ENCODE results near the gene GSG1. TPM values are rescaled to one million over a fixed set of nuclear protein-coding genes. Genes with fewer than 3 reads are reported as not detected.
"Not testable (repeated sequence)": the region's sequence is repeated elsewhere in the genome, so short reads cannot be mapped to it uniquely, and the experiment has no call there.

The GSG1 gene
- total RNA-seq, 3 donors from 2014 or later: not detected

DNA sequence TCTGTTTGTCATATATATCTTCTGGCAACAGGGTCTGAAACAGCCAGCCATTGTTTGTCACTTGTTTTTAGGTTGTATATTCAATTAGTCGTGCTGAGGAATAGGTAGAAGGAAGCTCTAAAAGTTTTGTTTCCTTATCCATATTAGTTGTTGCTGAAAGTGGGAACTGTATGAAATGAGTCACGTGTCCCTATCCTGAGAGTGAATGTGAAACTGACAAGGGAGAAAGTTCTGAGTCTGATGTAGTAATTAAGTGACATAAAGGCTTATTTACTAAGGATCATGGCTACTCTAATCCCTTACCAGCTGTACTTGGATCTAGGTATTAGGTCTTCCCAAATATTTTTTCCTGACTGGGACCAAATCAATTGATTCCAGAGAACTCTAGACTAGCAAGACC, 42.9 kb downstream of the GSG1 start:
- Histone ChIP-seq H3K4me1 (ENCODE audit: low read depth) (no peaks in the 10 kb centered on the region), H3K4me3 (no peak overlapping the region), H3K9me3 (no peaks in the 10 kb centered on the region), H3K36me3 (ENCODE audit: low read depth) (no peaks in the 10 kb centered on the region)
- TF ChIP-seq, protein P1, sequence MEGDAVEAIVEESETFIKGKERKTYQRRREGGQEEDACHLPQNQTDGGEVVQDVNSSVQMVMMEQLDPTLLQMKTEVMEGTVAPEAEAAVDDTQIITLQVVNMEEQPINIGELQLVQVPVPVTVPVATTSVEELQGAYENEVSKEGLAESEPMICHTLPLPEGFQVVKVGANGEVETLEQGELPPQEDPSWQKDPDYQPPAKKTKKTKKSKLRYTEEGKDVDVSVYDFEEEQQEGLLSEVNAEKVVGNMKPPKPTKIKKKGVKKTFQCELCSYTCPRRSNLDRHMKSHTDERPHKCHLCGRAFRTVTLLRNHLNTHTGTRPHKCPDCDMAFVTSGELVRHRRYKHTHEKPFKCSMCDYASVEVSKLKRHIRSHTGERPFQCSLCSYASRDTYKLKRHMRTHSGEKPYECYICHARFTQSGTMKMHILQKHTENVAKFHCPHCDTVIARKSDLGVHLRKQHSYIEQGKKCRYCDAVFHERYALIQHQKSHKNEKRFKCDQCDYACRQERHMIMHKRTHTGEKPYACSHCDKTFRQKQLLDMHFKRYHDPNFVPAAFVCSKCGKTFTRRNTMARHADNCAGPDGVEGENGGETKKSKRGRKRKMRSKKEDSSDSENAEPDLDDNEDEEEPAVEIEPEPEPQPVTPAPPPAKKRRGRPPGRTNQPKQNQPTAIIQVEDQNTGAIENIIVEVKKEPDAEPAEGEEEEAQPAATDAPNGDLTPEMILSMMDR (IDR thresholded peaks at IDR 0.05): no peak
- DNase-seq (no peak), ATAC-seq (peak; percentile 24)
- intact Hi-C loops (cut with DNase I, micrococcal nuclease): no loop called here

DNA sequence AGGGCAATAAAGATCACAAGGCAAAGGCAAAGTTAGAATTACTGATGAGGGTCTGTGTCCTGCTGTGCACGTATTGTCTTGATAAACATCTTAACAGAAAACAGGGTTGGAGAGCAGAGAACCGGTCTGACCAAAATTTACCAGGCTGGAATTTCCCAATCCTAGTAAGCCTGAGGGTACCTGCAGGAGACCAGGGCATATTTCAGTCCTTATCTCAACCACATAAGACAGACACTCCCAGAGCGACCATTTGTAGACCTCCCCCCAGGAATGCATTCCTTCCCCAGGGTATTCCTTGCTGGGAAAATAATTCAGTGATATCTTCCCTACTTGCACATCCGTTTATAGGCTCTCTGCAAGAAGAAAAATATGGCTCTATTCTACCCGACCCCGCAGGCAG, 49.9 kb downstream of the GSG1 start:
- ATAC-seq; DNase-seq; intact Hi-C loops (cut with DNase I, micrococcal nuclease); H3K36me3 ChIP-seq (ENCODE audit: low read depth); H3K4me3 ChIP-seq; H3K4me1 ChIP-seq (ENCODE audit: low read depth): not testable (repeated sequence)
- peaks cover 13% of the 10 kb centered on the region for H3K9me3 ChIP-seq

DNA sequence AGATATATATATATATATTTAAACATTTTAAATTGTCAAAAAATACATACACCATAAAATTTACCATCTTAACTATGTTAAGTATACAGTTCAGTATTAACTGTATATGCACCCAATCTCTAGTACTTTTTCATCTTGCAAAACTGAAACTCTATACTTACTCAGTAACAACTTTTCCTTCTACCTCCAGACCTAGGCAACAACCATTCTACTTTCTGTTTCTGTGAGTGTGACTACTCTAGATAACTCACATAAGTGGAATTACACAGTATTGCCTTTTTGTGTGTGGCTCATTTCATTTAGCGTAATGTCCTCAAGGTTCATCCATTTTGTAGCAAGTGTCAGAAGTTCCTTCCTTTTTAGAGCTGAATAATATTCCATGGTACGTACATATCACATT, 51.0 kb downstream of the GSG1 start:
- TF ChIP-seq, protein P1 (IDR thresholded peaks at IDR 0.05): no peak
- Histone ChIP-seq H3K4me3 (no peak overlapping the region), H3K4me1 (ENCODE audit: low read depth) (no peaks in the 10 kb centered on the region), H3K36me3 (ENCODE audit: low read depth) (no peaks in the 10 kb centered on the region), H3K9me3 (peaks cover 13% of the 10 kb centered on the region)
- ATAC-seq (no peak), DNase-seq (no peak)
- intact Hi-C loops (cut with DNase I, micrococcal nuclease): no loop called here

DNA sequence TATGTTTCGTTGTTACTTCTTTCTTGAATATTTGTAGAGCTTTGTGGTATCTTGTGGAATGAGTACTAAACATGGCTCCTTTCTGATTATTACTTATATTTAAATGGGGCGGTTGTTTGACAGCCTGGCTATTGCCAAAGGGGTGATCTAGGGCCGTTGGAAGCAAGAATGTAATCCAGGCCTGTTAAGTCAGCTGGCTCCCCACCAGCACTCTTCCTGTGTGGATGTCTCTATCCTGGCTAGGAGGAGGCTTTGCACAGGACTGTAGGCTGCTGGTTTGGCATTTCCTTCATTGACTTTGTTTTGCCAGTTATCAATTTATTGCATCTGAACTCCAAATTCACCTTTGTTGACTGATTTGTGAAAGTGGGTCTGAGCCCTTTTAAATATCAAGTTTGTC, 53.7 kb downstream of the GSG1 start:
- intact Hi-C loops (cut with DNase I, micrococcal nuclease): no loop called here
- DNase-seq (no peak), ATAC-seq (no peak)
- no peak overlapping the region for H3K4me3 ChIP-seq
- no peaks in the 10 kb centered on the region for H3K4me1 ChIP-seq (ENCODE audit: low read depth)
- H3K9me3 ChIP-seq: peaks cover 13% of the 10 kb centered on the region
- H3K36me3 ChIP-seq (ENCODE audit: low read depth): no peaks in the 10 kb centered on the region
- TF ChIP-seq, protein P1 (IDR thresholded peaks at IDR 0.05): no peak

DNA sequence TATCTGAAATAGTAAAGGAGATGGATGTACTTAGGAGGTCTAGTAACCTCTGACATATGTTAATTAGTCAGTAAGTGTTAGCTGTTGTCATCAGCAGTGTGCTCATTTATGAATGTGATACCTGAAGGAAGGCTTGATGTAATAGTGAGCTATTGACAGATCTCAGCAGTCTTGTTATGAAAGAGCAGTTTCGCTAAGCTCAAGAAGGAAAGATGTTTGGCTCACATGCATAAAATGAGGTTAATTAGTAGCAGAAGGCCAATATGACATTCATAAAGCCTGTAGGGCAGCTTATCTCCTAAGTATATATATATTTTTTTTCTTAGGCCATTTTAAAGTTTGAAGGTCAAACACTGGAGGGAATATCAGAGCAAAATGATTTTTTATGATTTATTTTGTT, 56.5 kb downstream of the GSG1 start:
- H3K36me3 ChIP-seq (ENCODE audit: low read depth): no peaks in the 10 kb centered on the region
- H3K4me3 ChIP-seq: no peak overlapping the region
- DNase-seq: no peak
- peak; percentile 89 for ATAC-seq
- intact Hi-C loops (cut with DNase I, micrococcal nuclease): no loop called here
- TF ChIP-seq, protein P1 (IDR thresholded peaks at IDR 0.05): peak; percentile 13
- H3K9me3 ChIP-seq: no peaks in the 10 kb centered on the region
- no peaks in the 10 kb centered on the region for H3K4me1 ChIP-seq (ENCODE audit: low read depth)

DNA sequence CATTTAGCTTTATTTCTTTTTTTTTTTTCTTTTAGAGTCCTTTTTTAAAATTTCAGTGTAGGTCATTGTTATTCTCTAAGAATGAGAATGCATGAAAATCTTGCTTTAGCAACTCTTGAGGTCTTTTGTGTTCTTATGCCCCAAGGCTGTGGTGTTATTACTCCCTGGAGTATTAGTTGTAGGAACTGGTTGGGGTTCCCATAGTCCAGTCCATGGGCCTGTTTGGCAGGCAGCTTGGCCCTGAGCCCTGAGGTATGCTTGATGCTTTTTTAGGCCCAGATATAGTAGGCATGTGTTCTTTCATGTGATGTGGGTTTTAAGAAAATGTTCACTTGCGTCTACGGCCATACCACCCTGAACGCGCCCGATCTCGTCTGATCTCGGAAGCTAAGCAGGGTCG, 57.7 kb downstream of the GSG1 start:
- DNase-seq (no peak), ATAC-seq (no peak)
- H3K9me3 ChIP-seq: no peaks in the 10 kb centered on the region
- intact Hi-C loops (cut with DNase I, micrococcal nuclease): no loop called here
- TF ChIP-seq, protein P1 (IDR thresholded peaks at IDR 0.05): no peak
- H3K4me1 ChIP-seq (ENCODE audit: low read depth): no peaks in the 10 kb centered on the region
- H3K4me3 ChIP-seq: no peak overlapping the region
- no peaks in the 10 kb centered on the region for H3K36me3 ChIP-seq (ENCODE audit: low read depth)
